Liver (tissue), 3 donors: Measurements from ENCODE around the gene MIEF2.

ENCODE experiments used
- CTCF ChIP-seq: fragments of 150-350 bp; IDR thresholded peaks from 2 replicates; pipeline ENCODE4 v1.5.1; 2017; ENCODE audit warnings: improper control_type of control experiment, low read depth, low read length; ENCODE audit not compliant: missing input control
- EGR1 ChIP-seq, 2 donors: IDR thresholded peaks; 2 replicates each; pipeline ENCODE4 v1.6.1; 2016 to 2018; ENCODE audit warnings: antibody characterized with exemption in 2 of 2, low read depth in 2 of 2
- TAF1 ChIP-seq: conservative IDR thresholded peaks from 2 replicates; pipeline ENCODE4 v1.6.1; 2016; ENCODE audit warnings: antibody characterized with exemption, mild to moderate bottlenecking
- ZBTB33 ChIP-seq: IDR thresholded peaks from 2 replicates; pipeline ENCODE4 v1.6.1; 2016; ENCODE audit warnings: antibody characterized with exemption
- donor health status: healthy.
- donor health status: healthy.

- no peak for TF ChIP-seq ZBTB33
- TF ChIP-seq TAF1 = no peak
- TF ChIP-seq CTCF = no peak
- no peak for TF ChIP-seq EGR1 (IDR thresholded peaks at IDR 0.05; ENCODE audit: low read depth in 2 of 2)
Observed at GRCh38 chr17:18261146-18261515, 669 bp downstream of the MIEF2 start.
